WERI-Rb-1 (cell line): ENCODE results near the gene ATXN1.
"Not testable (repeated sequence)": the region's sequence is repeated elsewhere in the genome, so short reads cannot be mapped to it uniquely, and the experiment has no call there.

Experiments
- DNase-seq: peaks from one replicate; pipeline ENCODE4 v3.0.0-alpha.2; 2020
- H3K27ac ChIP-seq: fragments of 250-450 bp; sonication (Bioruptor Pico); 2 replicates; pipeline ENCODE4 v1.5.1; 2020; ENCODE audit warnings: mild to moderate bottlenecking, moderate library complexity
- H3K27me3 ChIP-seq: fragments of 250-450 bp; sonication (Bioruptor Pico); 2 replicates; pipeline ENCODE4 v1.5.1; 2021; ENCODE audit warnings: mild to moderate bottlenecking, low read depth, moderate library complexity; ENCODE audit not compliant: insufficient read depth, severe bottlenecking
- H3K36me3 ChIP-seq: fragments of 250-450 bp; sonication (Bioruptor Pico); 2 replicates; pipeline ENCODE4 v1.5.1; 2020; ENCODE audit warnings: mild to moderate bottlenecking, moderate library complexity
- H3K4me3 ChIP-seq: 2 replicates; pipeline ENCODE4 v1.5.1; 2011; ENCODE audit warnings: low read depth, mild to moderate bottlenecking, control low read depth, low read length
- H3K9me3 ChIP-seq: fragments of 250-450 bp; sonication (Bioruptor Pico); 2 replicates; pipeline ENCODE4 v1.5.1; 2021; ENCODE audit warnings: mild to moderate bottlenecking, moderate library complexity; ENCODE audit not compliant: severe bottlenecking
- TF ChIP-seq, protein P1 (sequence below): IDR thresholded peaks from 2 replicates; pipeline ENCODE4 v1.5.1; 2011; ENCODE audit warnings: low read depth, mild to moderate bottlenecking, control low read depth, inconsistent platforms, low read length

ATXN1 gene

DNA sequence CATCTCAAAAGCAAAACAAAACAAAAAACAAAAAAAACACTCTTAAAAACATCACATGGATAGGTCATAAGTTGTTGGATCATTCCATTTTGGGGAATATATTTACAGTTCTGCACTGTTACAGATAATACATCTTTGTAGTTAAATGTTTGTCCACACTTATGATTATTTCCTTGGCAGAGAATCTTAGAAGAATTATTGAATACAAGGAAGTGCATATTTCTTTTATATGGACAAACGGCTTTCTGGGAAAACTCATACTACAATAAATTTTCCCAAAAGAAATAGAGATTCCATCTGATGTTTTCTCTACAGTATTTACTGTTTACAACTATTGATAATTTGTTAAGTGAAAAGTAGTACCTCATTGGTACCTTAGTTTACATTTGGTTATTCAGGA lies 489.1 kb downstream of the ATXN1 start:
- Histone ChIP-seq H3K4me3 (no peak overlapping the region), H3K36me3 (no peaks in the 10 kb centered on the region), H3K27me3 (no peaks in the 10 kb centered on the region), H3K9me3 (no peaks in the 10 kb centered on the region), H3K27ac (no peak overlapping the region)
- TF ChIP-seq, protein P1, sequence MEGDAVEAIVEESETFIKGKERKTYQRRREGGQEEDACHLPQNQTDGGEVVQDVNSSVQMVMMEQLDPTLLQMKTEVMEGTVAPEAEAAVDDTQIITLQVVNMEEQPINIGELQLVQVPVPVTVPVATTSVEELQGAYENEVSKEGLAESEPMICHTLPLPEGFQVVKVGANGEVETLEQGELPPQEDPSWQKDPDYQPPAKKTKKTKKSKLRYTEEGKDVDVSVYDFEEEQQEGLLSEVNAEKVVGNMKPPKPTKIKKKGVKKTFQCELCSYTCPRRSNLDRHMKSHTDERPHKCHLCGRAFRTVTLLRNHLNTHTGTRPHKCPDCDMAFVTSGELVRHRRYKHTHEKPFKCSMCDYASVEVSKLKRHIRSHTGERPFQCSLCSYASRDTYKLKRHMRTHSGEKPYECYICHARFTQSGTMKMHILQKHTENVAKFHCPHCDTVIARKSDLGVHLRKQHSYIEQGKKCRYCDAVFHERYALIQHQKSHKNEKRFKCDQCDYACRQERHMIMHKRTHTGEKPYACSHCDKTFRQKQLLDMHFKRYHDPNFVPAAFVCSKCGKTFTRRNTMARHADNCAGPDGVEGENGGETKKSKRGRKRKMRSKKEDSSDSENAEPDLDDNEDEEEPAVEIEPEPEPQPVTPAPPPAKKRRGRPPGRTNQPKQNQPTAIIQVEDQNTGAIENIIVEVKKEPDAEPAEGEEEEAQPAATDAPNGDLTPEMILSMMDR = no peak
- no peak for DNase-seq

- no peak for DNase-seq
- H3K27me3 ChIP-seq = no peaks in the 10 kb centered on the region
Measured at GRCh38 chr6:16271428-16271827, 489.8 kb downstream of the ATXN1 start.

DNA sequence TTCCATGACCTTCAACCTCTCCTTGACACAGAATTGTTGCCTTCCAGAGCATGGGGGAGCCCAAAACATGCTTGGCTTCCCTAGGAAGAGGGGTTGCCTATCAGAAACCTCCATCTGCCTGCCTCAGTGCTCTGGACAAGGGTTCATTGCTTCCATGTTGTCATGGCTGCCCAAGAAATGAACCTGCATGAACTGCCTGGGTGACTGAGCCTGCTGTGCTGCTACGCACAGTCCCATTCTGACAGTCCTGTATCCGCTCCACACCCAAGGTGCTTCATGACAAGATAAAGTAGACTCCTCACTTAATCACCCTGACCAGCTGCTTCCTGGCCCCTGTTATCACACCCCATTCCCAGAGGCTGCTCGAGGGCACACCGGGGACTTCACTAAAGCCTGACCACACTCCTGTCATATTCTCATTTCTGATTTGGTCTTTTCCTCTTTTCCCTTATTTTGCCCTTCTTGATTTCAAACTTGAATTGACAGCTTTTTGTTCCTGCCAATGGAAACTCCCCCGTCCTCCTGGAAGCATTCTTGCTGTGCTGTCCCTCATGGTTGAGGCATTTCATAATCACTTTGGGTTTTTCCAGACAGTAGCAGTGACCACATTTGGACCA lies 491.0 kb downstream of the ATXN1 start:
- Histone ChIP-seq H3K27ac (no peak overlapping the region), H3K27me3 (no peaks in the 10 kb centered on the region), H3K9me3 (no peaks in the 10 kb centered on the region), H3K4me3 (no peak overlapping the region), H3K36me3 (no peaks in the 10 kb centered on the region)
- TF ChIP-seq, protein P1 = no peak
- DNase-seq = peak; percentile 87

More at GRCh38 chr6:16271428-16271827, 489.8 kb downstream of the ATXN1 start:
- Histone ChIP-seq H3K27ac (no peak overlapping the region), H3K9me3 (no peaks in the 10 kb centered on the region), H3K36me3 (no peaks in the 10 kb centered on the region), H3K4me3 (no peak overlapping the region)
- TF ChIP-seq, protein P1 = no peak

DNA sequence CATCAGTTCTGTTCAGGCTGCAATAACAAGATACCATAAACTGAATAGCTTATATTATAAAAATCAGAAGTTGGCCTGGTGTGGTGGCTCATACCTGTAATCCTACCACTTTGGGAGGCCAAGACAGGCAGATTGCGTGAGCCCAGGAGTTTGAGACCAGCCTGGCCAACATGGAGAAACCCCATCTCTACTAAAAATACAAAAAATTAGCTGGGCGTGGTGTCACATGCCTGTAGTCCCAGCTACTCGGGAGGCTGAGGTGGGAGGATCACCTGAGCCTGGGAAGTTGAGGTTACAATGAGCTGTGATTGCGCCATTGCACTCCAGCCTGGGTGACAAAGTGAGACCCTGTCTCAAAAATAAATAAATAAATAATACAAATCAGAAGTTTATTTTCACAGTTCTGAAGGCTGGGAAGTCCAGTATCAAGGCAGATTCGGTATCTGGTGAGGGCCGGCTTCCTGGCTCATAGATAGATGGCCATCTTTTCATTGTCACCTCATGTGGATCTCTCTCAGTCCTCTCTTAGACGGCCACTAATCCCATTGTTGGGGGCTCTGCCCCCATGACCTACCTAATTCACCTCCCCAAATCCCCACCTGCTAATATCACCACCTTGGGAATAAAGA lies 491.7 kb downstream of the ATXN1 start:
- not testable (repeated sequence) for DNase-seq, H3K36me3 ChIP-seq, H3K9me3 ChIP-seq, H3K27ac ChIP-seq, H3K27me3 ChIP-seq, H3K4me3 ChIP-seq

DNA sequence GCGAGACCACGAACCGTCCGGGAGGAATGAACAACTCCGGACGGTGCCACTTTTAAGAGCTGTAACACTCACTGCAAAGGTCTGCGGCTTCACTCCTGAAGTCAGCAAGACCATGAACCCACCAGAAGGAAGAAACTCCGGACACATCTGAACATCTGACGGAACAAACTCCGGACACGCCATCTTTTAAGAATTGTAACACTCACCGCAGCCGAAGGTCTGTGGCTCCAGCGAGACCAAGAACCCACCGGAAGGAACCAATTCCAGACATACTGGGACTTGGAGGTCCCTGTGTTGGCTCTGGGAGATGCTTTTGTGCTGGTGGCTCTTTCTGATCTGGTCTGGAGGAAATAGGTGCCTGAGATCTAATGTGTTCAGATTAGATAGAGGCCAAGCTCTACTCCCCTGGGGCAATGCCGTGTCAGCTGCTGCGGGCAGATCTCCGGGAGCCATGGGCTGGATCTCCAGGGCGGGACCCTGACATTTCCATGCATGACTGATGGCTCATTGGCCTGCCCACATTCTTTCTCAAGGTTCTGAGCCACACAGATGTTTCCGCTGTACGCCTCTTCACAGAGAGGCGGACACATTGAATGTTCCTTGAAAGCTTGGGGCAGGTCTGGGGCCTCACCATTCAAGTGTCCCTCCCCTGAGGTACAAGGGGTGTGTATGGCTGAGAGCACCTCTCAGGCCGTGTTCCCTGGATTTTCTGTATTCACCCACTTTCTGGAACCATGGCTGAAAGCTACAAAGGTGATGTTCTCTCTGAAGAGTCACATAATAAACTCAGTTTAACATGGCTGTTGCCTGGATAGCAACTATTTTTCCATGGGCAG lies 493.6 kb downstream of the ATXN1 start:
- no peaks in the 10 kb centered on the region for H3K9me3 ChIP-seq
- H3K27ac ChIP-seq = no peak overlapping the region
- TF ChIP-seq, protein P1 = no peak
- H3K4me3 ChIP-seq = no peak overlapping the region
- DNase-seq = no peak
- no peaks in the 10 kb centered on the region for H3K36me3 ChIP-seq
- H3K27me3 ChIP-seq = no peaks in the 10 kb centered on the region
